Activated CD4-positive, alpha-beta T cell treated with anti-CD3 and anti-CD28 coated beads, Interleukin-10, Interleukin-2, amounts not matched to agents 100 ng/mL and 50 ng/mL, durations not matched to agents 16 hours and 8 hours (primary cell): ENCODE measurements around the gene EXD3.
"Not testable (repeated sequence)": the region's sequence is repeated elsewhere in the genome, so short reads cannot be mapped to it uniquely, and the experiment has no call there.

Experiments
- DNase-seq: peaks from one replicate; pipeline ENCODE4 v3.0.0-alpha.2; 2020

EXD3 gene

GRCh38 chr9:137330689-137331088 is 92.3 kb downstream of the EXD3 start:
- DNase-seq, result no peak

- DNase-seq, result not testable (repeated sequence)
Observed at GRCh38 chr9:137329590-137329989, 93.4 kb downstream of the EXD3 start.

DNA sequence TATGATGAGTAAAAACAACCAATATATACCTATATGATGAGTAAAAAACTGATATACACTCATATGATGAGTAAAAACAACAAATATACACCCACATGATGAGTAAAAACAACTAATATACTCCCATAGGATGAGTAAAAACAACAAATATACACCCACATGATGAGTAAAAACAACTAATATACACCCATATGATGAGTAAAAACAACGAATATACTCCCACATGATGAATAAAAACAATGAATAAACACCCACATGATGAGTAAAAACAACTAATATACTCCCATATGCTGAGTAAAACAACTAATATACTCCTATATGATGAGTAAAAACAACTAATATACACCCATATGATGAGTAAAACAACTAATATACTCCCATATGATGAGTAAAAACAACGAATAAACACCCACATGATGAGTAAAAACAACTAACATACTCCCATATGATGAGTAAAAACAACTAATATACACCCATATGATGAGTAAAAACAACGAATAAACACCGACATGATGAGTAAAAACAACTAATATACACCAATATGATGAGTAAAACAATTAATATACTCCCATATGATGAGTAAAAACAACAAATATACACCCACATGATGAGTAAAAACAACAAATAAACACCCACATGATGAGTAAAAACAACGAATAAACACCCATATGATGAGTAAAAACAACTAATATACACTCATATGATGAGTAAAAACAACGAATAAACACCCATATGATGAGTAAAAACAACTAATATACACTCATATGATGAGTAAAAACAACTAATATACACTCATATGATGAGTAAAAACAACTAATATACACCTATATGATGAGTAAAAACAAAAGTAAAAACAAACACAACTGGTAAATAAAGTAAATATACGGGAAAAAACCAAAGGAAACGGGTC is 95.1 kb downstream of the EXD3 start:
- DNase-seq, result peak; percentile 45

GRCh38 chr9:137326445-137327065 is 96.4 kb downstream of the EXD3 start:
- DNase-seq, result no peak

GRCh38 chr9:137325799-137326198 is 97.2 kb downstream of the EXD3 start:
- DNase-seq, result no peak

DNA sequence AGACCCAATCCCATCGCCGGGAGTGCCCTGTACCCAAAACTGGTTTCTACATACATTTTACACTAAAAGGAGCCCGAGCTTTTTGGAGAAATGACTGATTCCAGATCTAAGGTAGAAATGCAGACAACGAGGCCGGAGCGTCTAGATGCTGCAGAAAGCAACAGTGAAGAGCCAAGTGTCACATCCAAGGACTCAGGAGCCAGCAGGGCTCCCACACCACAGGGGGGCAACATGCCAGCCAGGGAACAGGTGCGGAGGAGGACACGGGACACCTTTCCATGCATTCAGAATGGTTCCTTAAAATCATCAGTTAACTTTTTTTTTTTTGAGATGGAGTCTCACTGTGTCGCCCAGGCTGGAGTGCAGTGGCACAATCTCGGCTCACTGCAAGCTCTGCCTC is 97.8 kb downstream of the EXD3 start:
- DNase-seq, result no peak

DNA sequence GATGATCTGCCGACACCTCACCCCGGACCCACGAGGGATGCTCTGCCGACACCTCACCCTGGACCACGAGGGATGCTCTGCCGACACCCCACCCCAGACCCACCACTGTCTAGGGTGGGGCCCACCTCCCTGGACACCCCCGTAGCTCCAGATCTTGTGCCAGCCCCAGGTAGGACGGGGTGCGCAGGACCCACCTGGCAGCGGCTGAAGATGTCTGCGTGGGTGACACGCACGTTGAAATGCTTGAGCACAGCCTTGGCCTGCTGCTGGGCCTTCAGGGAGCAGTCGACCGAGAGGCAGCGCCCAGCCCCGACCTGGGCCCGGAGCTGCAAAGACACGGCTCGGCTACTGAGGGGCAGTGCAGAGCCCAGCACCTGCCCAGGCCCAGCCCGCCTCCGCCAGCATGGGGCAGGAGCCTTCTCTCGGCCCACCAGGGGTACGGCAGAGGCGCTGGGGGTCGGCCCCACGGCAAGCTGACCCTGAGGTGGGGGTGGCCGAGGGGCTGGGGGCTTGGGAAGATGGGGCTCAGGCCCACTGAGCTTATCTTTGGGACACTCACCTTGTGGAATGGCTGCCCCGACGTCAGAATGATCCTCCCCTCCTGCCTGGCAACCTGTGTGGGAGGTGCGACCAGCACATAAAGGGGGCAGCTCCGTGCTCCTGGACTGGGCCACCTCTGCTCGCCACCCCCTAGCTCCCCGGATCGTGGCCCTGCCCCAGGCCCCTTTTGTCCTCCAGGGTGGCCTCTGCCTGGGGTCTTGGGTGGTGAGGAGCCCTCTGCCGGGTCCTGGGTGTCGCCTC is 99.2 kb downstream of the EXD3 start:
- DNase-seq, result no peak

GRCh38 chr9:137321726-137322361 is 101.1 kb downstream of the EXD3 start:
- DNase-seq, result no peak

GRCh38 chr9:137320555-137321384 is 102.2 kb downstream of the EXD3 start:
- DNase-seq, result no peak

DNA sequence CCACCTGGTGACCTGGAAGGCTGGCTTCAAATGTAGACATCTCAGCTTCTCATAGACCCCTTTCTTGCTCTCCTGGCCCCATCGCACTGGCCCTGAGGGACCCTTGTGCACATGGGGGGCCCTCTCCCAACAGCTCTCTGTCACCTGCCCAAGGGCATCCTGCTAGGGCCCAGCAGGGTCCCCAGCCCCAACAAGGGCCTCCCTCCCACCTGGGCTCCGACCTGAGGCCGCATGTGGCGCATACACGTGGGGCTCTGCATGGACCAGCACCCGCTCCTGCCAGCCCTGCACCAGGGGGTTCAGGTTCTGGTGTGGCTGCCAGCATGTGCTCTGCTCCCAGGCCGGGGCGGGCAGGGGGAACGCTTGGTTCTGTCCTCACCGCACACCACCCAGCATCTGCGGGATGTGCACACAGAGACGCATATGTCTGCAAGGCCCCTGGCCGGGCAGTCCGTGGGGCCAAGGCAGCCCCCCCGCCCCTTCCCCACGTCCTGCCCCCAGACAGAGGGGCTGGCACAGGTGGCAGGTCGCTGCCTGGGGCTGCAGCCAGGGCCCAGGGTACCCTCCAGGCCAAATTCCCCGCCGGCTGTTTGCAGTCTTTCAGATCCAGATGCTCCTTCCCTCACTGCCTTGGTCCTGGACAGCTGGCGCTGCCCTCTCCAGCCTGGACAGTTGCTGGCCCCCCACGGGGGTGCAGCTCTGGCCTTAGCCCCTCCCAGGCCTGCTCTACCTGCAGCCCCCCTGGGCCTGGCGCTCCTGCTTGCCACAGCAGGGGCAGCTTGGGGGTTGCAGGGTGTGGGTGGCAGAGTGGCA is 103.0 kb downstream of the EXD3 start:
- no peak for DNase-seq

DNA sequence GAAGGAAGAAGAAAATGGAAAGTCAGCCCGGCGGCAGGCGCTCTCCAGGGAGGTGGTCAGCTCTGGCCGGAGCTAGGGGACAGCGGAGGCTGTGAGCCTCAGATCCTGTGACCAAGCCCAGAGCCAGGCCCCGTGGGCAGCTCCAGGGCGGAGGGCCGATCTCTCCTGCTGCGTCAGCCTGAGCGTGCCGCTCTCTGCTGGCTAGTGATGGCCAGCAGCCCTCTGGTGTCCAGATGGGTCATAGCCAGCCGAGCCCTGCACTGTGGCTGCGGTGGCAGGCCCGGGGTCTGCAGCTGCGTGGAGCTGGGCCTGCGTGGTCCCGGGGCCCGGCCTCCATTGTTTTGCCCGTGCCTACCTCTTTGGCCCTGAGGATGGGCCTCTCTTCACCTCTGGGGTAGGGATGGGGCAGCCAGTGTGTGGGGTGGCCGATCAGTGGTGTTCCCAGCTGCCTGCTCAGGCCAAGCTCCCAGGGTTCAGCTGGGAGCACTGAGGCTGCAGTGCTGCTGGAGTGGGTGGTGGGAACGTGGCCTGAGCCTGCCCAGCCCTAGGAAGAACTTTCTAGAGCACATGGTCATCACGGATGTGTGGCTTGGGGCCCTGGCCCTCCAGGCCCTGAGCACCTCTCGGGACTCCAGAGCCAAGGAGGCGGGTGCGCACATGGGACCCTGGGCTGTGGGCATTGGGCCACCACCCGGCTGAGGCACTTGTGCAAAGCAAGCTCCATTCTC is 103.8 kb downstream of the EXD3 start:
- no peak for DNase-seq

DNA sequence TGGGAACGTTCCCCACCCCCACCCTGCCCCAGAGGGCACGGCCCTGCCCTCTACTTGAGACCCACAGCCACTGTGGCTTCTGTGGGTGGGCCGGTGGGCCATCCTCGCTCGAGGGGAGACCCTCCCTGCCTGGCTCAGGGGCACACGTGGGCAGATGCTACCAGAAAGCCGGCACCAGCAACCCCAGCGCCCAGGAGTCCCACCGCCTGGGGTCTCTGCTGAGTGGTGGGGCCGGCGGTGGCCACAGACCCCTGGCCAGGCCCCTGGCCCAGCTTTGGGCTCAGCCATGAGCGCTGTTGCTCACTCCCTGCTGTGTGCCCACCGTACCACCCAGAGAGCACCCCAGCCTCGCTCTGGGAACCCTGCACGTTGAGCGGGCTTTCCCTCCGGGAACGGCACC is 104.4 kb downstream of the EXD3 start:
- no peak for DNase-seq

DNA sequence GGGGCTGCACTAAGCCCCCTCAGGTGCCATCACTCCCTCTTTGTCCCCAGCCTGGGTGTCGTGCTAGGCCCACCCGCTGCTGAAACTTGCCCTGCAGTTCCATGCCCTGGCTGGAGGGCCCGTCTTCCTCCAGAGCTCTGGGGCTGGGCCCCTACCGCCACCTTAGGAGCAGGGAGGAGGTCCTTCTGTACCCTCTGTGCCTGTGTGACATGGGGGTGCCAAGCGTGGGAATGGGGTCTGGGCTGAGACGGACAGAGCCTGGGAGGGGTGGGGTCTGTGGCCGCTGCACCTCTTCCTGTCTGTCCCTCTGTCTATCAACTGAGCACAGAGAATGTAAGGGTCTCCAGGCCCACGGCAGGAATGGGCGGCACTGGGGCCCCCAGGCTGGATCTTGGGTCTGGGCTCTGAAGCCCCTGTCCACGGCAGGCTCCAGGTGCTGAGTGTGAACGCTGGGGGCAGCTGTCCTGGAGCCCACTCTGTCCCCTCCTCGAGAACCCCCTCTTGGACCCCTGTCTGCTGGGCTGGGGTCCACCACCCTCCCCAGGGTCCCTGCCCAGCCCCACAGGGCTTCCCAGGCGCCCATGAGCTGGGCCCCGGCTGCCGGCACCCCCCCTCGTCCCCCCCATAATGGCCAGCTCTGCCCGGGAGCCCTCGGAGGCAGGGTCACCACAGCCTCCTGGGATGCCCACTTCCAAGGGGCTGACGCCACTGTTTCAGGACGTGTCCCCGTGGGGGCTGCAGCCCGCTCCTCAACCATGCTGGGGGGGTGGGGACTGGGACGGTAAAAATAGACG is 105.0 kb downstream of the EXD3 start:
- no peak for DNase-seq

DNA sequence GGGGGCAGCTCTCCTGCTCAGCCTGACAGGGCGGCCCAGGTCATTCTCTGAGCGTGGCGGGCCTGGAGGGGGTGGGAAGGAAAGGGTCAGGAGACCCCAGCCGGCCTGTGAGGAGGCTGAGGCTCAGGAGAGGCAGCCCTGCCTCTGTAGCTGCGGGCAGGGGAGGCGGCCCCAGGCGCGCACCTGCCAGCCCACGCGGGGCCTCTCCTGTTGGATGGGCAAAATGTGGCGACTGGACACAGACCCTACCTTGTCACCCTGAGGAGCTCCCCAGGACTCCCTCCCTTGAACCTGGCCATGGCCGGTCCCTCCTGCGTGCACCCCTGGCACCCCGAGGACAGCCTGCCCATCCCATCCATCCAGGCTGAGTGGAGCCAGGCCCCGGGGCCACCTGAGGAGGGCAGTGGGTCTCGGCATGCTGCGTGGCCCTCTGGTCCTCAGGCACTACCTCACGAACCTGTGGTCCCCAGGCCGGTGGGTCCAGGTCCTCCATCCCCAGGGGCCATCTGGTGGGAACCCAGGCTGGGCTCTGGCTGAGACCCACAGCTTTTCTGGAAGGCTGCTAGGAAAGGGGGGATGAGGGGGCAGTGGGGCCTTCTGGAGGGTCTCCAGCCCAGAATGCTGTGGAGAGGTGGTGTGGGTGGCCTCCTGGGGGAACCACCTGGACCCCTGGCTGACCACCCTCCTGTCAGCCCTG is 105.8 kb downstream of the EXD3 start:
- DNase-seq, result no peak

DNA sequence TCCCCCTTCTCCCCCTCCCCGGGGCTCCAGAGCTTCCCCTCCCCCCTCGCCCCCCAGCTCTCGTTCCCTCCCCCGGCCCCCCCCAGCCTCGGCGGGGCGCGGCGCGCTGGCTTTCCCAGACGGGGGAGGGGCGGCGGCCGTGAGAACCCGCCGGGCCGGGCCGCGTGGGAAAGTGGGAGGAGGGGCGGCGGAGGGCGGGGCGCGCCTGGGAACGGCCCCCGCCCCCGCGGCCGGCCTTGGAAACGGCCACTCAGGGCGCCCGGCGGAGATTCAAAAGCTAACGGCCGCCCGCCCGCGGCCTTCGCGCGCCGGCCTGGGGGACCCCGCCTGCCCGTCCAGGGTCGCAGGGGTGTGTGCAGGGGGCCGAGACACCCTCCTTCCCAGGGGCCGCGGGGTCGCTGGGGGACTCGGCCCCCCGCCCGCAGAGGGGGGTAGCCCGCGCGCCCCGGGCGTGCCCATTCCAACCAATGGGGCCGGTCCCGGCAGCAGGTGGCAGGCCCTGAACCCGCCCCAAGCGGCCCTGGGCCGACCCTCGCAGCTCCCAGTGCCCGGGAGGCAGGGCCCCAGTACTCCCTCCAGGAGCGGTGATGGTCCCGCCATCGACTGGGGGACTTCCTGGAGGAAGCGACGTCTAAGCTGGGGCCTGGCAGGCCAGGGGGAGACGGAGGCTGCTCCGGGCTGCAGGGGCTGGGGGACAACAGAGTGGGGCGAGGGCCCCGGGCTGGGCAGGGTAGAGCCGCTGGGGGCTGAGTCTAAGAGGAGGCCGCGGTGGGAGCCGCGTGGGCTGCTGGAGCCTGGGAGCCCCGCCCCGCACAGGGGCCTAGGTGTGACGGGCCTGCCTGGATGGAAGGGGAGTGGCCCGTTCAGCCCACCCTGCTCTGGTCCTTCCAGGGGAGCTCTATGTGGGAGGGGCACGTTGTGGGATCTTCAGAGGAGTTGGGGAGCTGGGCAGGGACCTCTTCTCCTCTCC is 106.7 kb downstream of the EXD3 start:
- DNase-seq, result no peak

- DNase-seq, result no peak
Observed at GRCh38 chr9:137315581-137316011, 107.4 kb downstream of the EXD3 start.
